NCI-H446 (cell line): ENCODE data around the gene MSH3.
"Not testable (repeated sequence)": the region's sequence is repeated elsewhere in the genome, so short reads cannot be mapped to it uniquely, and the experiment has no call there.

Source experiments
- DNase-seq, 2 experiments: peaks; one replicate each; lab custom pipeline; 2025; lab: John Stamatoyannopoulos, UW

MSH3 gene

GRCh38 chr5:80656425-80656824 is 2.0 kb downstream of the MSH3 start:
- no peak for DNase-seq

DNA sequence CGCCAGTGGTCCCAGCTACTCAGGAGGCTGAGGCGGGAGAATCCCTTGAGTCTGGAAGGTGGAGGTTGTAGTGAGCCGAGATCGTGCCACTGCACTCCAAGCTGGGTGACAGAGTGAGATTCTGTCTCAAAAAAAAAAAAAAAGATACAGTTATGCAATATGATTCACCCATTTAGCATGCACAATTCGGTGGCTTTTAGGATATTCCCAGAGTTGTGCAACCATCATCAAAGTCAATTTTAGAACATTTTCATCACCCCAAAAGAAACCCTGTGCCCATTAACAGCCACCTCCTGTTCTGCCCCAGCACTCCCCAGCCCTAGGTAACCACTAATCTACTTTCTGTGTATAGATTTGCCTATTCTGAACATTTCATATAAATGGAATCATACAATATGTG is 4.7 kb downstream of the MSH3 start:
- no peak for DNase-seq

GRCh38 chr5:80660661-80661060 is 6.2 kb downstream of the MSH3 start:
- not testable (repeated sequence) for DNase-seq

- no peak for DNase-seq
Observed at GRCh38 chr5:80662108-80662507, 7.7 kb downstream of the MSH3 start.

DNA sequence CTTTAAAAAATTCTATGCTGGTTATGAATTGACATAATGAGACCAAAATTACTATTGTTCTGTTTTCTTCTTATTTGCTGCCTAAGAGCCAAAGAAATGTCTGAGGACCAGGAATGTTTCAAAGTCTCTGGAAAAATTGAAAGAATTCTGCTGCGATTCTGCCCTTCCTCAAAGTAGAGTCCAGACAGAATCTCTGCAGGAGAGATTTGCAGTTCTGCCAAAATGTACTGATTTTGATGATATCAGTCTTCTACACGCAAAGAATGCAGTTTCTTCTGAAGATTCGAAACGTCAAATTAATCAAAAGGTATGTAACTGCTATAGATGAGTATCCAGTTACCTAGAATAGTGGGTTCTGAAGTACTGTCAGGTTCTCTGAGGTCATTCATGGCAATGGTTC is 10.6 kb downstream of the MSH3 start:
- no peak for DNase-seq

DNA sequence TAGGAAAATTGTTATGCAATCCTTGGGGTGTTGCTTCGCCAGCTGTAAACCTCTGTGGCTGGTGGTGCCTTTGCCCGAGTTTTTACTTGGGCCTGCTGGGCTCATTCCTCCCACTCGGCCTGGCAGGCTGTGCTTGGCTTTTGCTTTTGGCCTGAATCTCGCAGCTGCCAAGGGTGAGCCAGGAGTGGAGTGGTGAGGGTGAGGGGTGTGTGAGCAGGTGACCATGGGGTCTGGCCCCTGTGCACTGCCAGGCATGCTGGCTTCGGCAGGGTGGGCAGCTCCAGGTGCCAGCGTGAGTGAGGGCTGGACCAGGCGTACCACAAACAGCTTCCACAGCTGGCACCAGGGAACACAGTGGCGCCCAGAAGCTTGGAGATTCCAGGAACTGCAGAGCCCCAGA is 12.9 kb downstream of the MSH3 start:
- DNase-seq, result no peak

DNA sequence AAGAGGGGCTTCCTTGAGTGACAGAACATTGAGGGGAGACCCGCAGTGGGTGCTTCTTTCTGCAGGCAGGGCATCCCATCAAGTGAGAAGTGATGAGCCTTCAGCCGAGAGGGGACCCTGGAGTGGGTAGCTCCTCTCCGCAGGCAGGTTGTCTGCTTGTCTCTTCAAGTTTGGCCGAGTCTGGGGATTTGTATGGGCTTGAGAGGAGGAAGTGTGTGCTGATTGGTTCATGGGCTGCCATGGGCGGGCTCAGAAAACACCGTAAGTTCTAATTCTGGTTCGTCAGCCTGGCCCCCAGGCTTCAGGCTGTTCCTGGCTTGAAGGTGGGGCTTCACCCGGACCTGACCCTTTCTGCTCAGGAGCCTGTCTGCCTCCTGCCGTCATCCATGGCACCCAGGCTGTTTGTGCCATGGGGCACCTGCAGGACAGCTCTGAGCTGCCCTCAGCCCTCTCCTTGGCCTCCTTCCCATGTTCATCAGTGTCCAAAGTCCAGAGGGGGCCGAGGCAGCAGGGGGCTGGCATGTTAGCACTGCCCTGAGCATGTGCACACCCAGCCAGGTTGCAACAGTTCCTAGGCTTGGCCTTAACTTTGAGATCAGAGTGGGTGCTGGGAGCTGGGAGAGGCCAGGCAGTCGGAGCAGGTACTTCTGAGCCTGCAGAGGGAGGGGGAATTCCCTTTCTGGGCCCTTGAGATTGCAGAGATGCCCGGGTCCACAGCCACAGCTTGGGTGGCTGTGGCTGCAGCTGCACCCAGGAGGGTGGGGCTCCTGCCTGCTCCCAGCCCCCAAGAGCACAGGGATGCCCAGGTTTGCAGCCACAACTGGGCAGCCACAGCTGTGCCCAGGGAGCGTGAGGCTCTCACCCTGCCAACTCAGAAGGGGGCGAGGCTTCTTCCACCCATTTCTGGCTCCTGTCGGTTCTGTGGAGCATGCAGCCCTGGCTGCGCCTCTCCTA is 13.8 kb downstream of the MSH3 start:
- no peak for DNase-seq

GRCh38 chr5:80672140-80672736 is 17.8 kb downstream of the MSH3 start:
- DNase-seq, result peak; percentile 59 to 80

DNA sequence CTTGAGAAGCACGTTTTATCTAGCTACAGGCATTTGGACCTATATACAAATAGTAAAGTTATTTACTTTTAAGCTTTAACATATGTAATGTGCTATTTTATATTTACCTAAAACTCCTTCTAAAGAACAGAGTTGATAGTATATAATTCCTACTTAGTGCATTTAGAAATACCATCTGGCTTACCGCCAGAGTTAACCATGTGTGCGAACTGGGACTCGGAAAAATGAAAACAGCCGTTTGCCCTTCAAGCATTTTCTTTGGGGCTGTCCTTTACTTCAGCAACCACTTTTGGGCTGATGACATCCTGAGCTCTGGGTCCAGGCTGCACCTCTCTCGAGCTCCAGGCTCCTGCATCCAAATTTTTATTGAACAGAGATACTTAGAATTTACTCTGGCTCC is 22.3 kb downstream of the MSH3 start:
- DNase-seq, result no peak

GRCh38 chr5:80686757-80687156 is 32.3 kb downstream of the MSH3 start:
- DNase-seq, result peak in 1 of 2 experiments; percentile 15

- DNase-seq, result no peak
Observed at GRCh38 chr5:80688648-80689420, 34.4 kb downstream of the MSH3 start.

DNA sequence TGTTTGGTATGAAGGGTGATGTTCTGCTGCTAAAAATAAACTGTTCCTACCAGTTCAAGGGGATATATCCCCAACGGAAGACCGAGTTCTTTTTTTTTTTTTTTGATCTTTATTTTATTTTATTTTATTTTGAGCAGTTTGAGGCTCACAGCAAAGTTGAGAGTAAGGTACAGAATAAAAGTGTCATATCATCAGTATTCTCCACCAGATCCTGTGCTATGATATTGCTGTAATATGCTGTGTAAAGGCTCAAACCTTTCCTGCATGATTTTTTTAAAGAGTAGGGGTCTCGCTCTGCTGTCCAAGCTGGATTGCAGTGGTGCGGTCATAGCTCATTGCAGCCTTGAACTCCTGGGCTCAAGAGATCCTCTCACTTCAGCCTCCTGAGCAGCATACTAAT is 35.2 kb downstream of the MSH3 start:
- DNase-seq, result no peak

DNA sequence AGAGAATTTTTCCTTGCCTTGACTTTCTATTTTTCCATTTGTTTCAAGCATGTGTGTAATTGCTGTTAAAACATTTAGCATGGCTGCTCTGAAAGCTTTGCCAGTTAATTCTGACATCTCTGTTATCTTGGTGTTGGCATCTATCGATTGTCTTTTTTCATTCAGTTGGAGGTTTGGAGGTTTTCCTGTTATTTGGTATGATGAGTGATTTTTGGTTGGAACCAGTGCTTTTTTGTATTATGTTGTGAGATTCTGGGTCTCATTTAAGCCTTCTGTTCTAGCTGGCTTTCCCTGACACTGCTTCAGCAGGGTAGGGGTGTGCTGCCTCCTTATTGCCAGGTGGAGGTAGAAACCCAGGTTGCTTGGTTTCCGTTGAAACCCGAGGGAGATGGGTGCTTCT is 41.2 kb downstream of the MSH3 start:
- no peak for DNase-seq

DNA sequence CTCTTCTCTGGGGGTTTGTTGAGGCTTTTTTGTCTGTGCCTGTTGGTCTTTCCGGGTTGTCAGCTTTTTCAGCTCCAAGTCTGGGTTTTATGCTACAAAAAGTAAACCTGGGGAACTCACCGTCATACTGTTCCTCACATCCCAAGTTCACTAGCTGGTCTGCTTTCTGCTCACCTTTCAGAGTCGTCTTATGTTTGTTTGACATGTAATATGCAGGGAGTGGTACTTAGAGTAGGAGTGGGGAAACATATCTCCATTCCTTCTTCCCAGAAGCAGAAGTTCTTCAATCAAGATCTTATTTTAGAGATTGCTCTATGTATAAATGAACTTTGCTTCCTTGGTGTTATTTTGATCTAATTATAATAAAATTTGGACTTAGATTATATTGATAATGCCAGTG is 42.0 kb downstream of the MSH3 start:
- DNase-seq, result no peak

DNA sequence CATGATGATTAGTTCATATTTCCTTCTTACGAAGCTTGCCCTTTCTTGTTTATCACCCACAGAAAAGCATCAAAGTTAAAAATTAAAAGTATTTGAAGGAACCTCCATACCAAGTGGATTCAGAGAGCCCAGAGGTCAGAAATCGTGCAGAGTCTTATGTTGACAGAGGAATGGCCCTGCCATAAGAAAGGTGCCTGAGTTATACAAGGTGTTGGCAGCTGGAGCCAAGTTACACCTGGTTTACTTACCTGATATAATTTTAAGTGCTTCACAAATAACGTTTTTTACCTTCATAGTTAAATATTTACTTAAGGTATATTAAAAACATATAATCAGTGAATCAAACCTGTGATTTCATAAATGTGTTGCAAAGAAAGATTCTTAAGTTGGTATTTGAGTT is 42.6 kb downstream of the MSH3 start:
- DNase-seq, result no peak

- DNase-seq, result no peak
Observed at GRCh38 chr5:80698369-80698768, 43.9 kb downstream of the MSH3 start.

GRCh38 chr5:80701597-80701996 is 47.1 kb downstream of the MSH3 start:
- no peak for DNase-seq

GRCh38 chr5:80703291-80703690 is 48.8 kb downstream of the MSH3 start:
- DNase-seq, result no peak

DNA sequence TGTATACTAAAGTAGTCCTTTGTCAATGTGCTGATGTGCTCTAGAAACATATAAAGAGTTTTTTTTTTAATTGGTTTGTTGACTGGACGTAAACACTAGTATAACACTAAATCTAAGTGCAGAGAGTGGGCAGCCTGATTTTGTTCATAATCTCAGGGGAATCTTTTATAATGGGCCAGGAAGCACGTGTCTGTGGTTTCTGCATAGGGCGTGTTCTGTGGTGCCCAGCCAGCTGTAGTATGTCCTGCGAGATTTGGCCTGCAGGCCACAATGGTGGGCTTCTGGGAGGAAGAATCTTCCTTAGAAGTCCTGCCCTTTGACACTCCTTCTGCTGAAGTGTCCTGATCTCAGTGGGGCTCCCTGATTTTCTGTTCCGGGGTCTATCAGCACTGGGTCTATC is 49.3 kb downstream of the MSH3 start:
- no peak for DNase-seq

- DNase-seq, result no peak
Observed at GRCh38 chr5:80704221-80704620, 49.8 kb downstream of the MSH3 start.

DNA sequence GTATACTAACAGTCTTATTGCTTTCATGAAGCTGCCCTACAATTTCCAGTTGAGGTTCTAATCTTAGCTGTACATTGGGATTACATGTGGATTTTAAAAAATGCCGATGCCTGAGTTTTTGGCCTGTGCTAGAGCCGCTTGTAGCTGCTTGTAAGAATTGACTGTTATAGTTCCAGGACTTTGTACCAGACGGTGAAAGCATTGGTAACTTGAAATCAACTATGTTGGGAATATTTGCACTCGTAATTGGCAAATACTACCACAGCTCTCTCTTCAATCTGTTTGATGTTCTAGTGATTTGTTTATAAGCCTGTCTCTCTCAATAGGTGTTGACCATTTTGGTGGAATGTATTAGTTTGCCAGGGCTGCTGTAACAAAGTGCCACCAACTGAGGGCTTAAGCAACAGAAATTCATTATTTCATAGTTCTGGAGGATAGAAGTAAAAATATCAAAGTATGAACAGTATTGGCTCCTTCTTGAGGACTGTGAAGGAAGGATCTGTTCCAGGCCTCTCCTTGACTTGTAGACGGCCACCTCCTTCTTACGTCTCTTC is 50.8 kb downstream of the MSH3 start:
- no peak for DNase-seq

GRCh38 chr5:80705801-80706200 is 51.3 kb downstream of the MSH3 start:
- DNase-seq, result no peak
